Peyer's patch (tissue), 4 donors: ENCODE measurements around the gene OSBPL5. TPM values are rescaled to one million over a fixed set of nuclear protein-coding genes. Genes with fewer than 3 reads are reported as not detected.

ENCODE experiments used
- DNase-seq, 3 donors: peaks; one replicate each; pipeline ENCODE4 v3.0.0-alpha.2; 2017 to 2019
- H3K27ac ChIP-seq, 4 donors: fragments of 200-600 bp; sonication (generic); one replicate each; pipeline ENCODE4 v1.5.1; 2016 to 2019
- H3K27me3 ChIP-seq, 2 donors: fragments of 200-600 bp; sonication (generic); one replicate each; pipeline ENCODE4 v1.5.1; 2019
- H3K36me3 ChIP-seq, 3 donors: fragments of 200-600 bp; sonication (generic); one replicate each; pipeline ENCODE4 v1.5.1; 2016 to 2019
- H3K4me1 ChIP-seq, 4 donors: fragments of 200-600 bp; sonication (generic); one replicate each; pipeline ENCODE4 v1.5.1; 2016 to 2019
- H3K4me3 ChIP-seq, 4 donors: fragments of 200-600 bp; sonication (generic); 1 replicate in 3 of 4; 2 replicates in 1 of 4; pipeline ENCODE4 v1.5.1; 2016 to 2019; ENCODE audit warnings: mild to moderate bottlenecking in 1 of 4
- H3K9me3 ChIP-seq, 4 donors: fragments of 200-600 bp; sonication (generic); one replicate each; pipeline ENCODE4 v1.5.1; 2016 to 2019; ENCODE audit warnings: mild to moderate bottlenecking in 1 of 4
- CTCF ChIP-seq, 6 experiments: fragments of 450-650 bp in 4 of 6; fragments of 200-600 bp in 2 of 6; sonication (generic) in 1 of 6; IDR thresholded peaks; one replicate each; pipeline ENCODE4 v1.5.1; 2017 to 2019; ENCODE audit warnings: antibody characterized with exemption in 6 of 6, mild to moderate bottlenecking in 3 of 6, moderate library complexity in 1 of 6
- POLR2A ChIP-seq, 2 donors: fragments of 450-650 bp; IDR thresholded peaks; one replicate each; pipeline ENCODE4 v1.5.1; 2017; ENCODE audit warnings: antibody characterized with exemption in 2 of 2, mild to moderate bottlenecking in 2 of 2, moderate library complexity in 2 of 2
- total RNA-seq, 4 donors: library from RNA; depleted of rRNA; stranded (reverse); fragments of >200 nt; gene quantifications; one replicate each; pipeline ENCODE4 v1.1.0, GENCODE V29; 2016

The OSBPL5 gene
- total RNA-seq, 4 donors from 2014 or later: 39.8 to 110 (median 73.2) TPM

DNA sequence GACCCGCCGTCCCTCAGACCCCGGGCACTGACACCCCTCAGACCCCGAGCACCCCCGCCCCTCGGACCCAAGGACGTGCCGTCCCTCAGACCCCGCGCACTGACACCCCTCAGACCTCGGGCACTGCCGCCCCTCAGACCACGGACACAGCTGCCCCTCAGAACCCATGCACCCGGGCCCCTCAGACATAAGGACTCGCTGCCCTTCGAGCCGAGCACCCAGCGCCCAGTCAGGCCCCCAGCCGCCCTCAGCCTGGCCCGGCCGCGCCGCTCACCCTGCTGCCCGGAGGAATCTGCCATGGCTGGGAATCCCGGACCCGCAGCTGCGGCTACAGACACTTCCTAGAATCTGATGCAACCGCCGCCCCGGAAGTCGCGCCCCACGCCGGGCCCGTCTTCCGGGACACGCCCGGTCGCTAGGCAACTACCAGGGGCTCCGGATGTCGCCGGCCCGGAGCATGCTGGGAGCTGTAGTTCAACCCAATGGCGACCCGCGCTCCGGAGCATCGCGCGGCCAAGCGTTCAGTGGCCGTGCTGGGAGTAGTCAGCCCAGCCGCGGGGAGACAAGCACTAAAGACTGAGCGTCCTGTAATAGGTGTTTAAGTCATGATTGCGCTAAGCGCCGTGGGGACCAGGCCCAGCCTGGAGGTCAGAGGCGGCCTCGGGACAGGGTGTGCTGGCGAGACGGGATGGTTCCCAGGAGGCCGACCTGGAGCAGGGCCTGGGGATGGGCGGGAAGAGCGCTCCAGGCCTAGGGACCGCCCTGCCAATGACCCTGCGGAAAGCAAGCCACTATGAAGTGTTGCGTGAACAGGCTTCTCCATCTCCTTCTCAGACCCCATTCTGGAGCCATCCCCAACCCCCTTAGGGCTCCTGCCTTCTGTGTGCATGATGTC, 107.8 kb downstream of the OSBPL5 start, which contains the start of gene CARS1:
Gene CARS1 (minus strand): TSS at position 355 of the 895 bp plus-strand sequence. CDS start 56 bp downstream, at position 299.
- no peaks in the 10 kb centered on the region for H3K27me3 ChIP-seq

GRCh38 chr11:3056296-3057068, 108.6 kb downstream of the OSBPL5 start:
- Histone ChIP-seq H3K27ac (peak overlapping the region; percentile 75 to 91 (median 82)), H3K9me3 (no peaks in the 10 kb centered on the region), H3K4me3 (peak overlapping the region; percentile 81 to 98 (median 94)), H3K27me3 (no peaks in the 10 kb centered on the region), H3K36me3 (peaks cover 0 to 10% (median 0%) of the 10 kb centered on the region in 3 donors), H3K4me1 (peaks cover 0 to 23% (median 1%) of the 10 kb centered on the region in 4 donors)
- TF ChIP-seq CTCF (IDR thresholded peaks at IDR 0.05): no peak
- TF ChIP-seq POLR2A (IDR thresholded peaks at IDR 0.05): no peak
- peak in 1 of 3 donors; percentile 55 for DNase-seq

More for the DNA sequence above, 107.8 kb downstream of the OSBPL5 start, which contains the start of gene CARS1:
- Histone ChIP-seq H3K36me3 (peaks cover 0 to 10% (median 0%) of the 10 kb centered on the region in 3 donors), H3K27ac (peak within 1 kb of the TSS; percentile 75 to 91 (median 82)), H3K9me3 (no peaks in the 10 kb centered on the region), H3K4me1 (peaks cover 0 to 16% (median 1%) of the 10 kb centered on the region in 4 donors), H3K4me3 (peak within 1 kb of the TSS; percentile 81 to 98 (median 94))
- peak; percentile 93 to 98 (median 97) for DNase-seq
- TF ChIP-seq CTCF (IDR thresholded peaks at IDR 0.05) (peak in 1 of 6 experiments; percentile 8), POLR2A (IDR thresholded peaks at IDR 0.05) (peak; percentile 62 to 76)

- peaks cover 0 to 23% (median 1%) of the 10 kb centered on the region in 4 donors for H3K4me1 ChIP-seq
These were observed 109.2 kb downstream of the OSBPL5 start for GRCh38 chr11:3055891-3056290.

DNA sequence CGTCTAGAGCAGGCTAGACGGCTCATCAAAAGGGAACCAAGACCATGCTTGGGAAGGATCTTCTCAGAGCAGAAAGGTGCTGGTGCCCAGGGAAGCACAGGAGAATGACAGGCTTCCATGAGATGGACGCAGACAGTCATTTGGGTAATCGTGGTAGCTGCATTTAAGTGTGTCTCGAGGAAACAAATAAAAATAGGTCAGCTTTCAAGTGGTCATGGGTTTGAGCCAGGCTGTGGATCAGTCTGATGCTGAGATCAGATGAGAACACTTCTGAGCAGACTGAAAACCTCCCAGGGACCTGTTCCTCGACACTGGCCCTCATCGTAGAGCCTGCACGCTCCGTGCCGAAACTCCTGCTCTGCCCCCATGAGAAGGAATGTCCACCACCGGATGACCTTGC, 112.5 kb downstream of the OSBPL5 start:
- no peaks in the 10 kb centered on the region for H3K9me3 ChIP-seq
- no peak for TF ChIP-seq CTCF (IDR thresholded peaks at IDR 0.05)
- TF ChIP-seq POLR2A (IDR thresholded peaks at IDR 0.05): no peak
- H3K27me3 ChIP-seq: no peaks in the 10 kb centered on the region
- peaks cover 0 to 45% (median 14%) of the 10 kb centered on the region in 4 donors for H3K4me1 ChIP-seq
- DNase-seq: no peak
- peaks cover 0 to 10% (median 0%) of the 10 kb centered on the region in 3 donors for H3K36me3 ChIP-seq
- no peak overlapping the region for H3K27ac ChIP-seq
- no peak overlapping the region for H3K4me3 ChIP-seq

More at GRCh38 chr11:3055891-3056290, 109.2 kb downstream of the OSBPL5 start:
- Histone ChIP-seq H3K9me3 (no peaks in the 10 kb centered on the region), H3K27ac (peak overlapping the region in 3 of 4 donors; percentile 75 to 85 (median 78)), H3K27me3 (no peaks in the 10 kb centered on the region), H3K4me3 (peak overlapping the region in 2 of 4 donors; percentile 89 to 98), H3K36me3 (peaks cover 0 to 10% (median 0%) of the 10 kb centered on the region in 3 donors)
- peak in 2 of 3 donors; percentile 48 to 55 for DNase-seq
- TF ChIP-seq POLR2A (IDR thresholded peaks at IDR 0.05) (no peak), CTCF (IDR thresholded peaks at IDR 0.05) (no peak)

DNA sequence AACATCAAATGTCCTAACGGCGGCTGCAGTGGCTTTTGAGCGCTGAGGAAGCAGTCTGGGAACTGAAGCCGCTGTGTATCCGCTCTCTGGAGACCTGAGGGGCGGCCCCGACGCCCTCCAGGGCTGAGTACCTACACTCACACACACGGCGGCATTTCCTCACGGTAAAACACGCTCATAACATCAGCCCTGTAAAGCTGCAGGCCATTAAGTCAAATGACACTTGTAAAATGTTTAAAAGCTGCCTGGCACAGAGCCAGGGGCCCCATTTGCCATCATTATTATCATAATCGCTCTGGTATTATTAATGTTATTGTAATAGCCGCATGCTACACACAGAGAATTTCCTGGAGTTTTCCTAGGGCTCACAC, 113.0 kb downstream of the OSBPL5 start:
- Histone ChIP-seq H3K27me3 (no peaks in the 10 kb centered on the region), H3K36me3 (peaks cover 0 to 10% (median 0%) of the 10 kb centered on the region in 3 donors), H3K4me1 (peaks cover 0 to 45% (median 14%) of the 10 kb centered on the region in 4 donors), H3K4me3 (no peak overlapping the region), H3K27ac (no peak overlapping the region), H3K9me3 (no peaks in the 10 kb centered on the region)
- TF ChIP-seq POLR2A (IDR thresholded peaks at IDR 0.05) (no peak), CTCF (IDR thresholded peaks at IDR 0.05) (no peak)
- DNase-seq: no peak
